Activated naive CD8-positive, alpha-beta T cell treated with anti-CD3 and anti-CD28 coated beads, Interleukin-2, amount 10 ng/mL, durations not matched to agents 7 days and 5 days (primary cell): ENCODE measurements around the gene ACTG1. TPM values are rescaled to one million over a fixed set of nuclear protein-coding genes. Genes with fewer than 3 reads are reported as not detected.
A peak's percentile ranks its signal among the peaks of the same experiment; 100 is the strongest.
"Not testable (repeated sequence)": the region's sequence is repeated elsewhere in the genome, so short reads cannot be mapped to it uniquely, and the experiment has no call there.

ENCODE experiments used
- ATAC-seq: fragments of 150-1000 bp; cut with Tn5 transposase; one replicate; pipeline ENCODE4 v1.10.0; 2021; ENCODE audit warnings: low read depth, moderate library complexity
- POLR2A ChIA-PET: fragments of 350-600 bp; sonication (Branson Sonifier 250); formaldehyde crosslinking; loops from one replicate; lab custom pipeline; 2021; ENCODE audit warnings: antibody characterized with exemption; lab: Charles Lee
- DNase-seq: peaks from one replicate; pipeline ENCODE4 v3.0.0; 2021
- H3K27ac Mint-ChIP-seq: one replicate; pipeline ENCODE4 v1.8.0; 2022; ENCODE audit warnings: mild to moderate bottlenecking, mixed read lengths
- H3K27me3 Mint-ChIP-seq: one replicate; pipeline ENCODE4 v1.8.0; 2022; ENCODE audit warnings: mild to moderate bottlenecking, moderate library complexity, mixed read lengths
- H3K36me3 Mint-ChIP-seq: one replicate; pipeline ENCODE4 v1.8.0; 2021; ENCODE audit warnings: mild to moderate bottlenecking, mixed read lengths
- H3K4me1 Mint-ChIP-seq: one replicate; pipeline ENCODE4 v1.8.0; 2021; ENCODE audit warnings: mixed read lengths
- H3K4me3 Mint-ChIP-seq: one replicate; pipeline ENCODE4 v1.8.0; 2022; ENCODE audit warnings: mild to moderate bottlenecking, moderate library complexity, mixed read lengths
- H3K9me3 Mint-ChIP-seq: one replicate; pipeline ENCODE4 v1.8.0; 2021; ENCODE audit warnings: mixed read lengths
- total RNA-seq, 2 experiments: library from RNA; stranded (reverse); gene quantifications; one replicate each; pipeline ENCODE4 v1.2.3, GENCODE V29; 2021

Gene ACTG1
- total RNA-seq, 2 experiments from 2014 or later: 2,936 to 3,174 TPM

- no peak overlapping the region for H3K27ac Mint-ChIP-seq
- no peak overlapping the region for H3K4me3 Mint-ChIP-seq
- peaks cover 14% of the 10 kb centered on the region for H3K27me3 Mint-ChIP-seq
- DNase-seq (no peak), ATAC-seq (no peak)
- no peaks in the 10 kb centered on the region for H3K36me3 Mint-ChIP-seq
- POLR2A ChIA-PET: no interaction called here
- H3K9me3 Mint-ChIP-seq: no peaks in the 10 kb centered on the region
- no peaks in the 10 kb centered on the region for H3K4me1 Mint-ChIP-seq
Measured at GRCh38 chr17:81534157-81535006, 21.8 kb upstream of the ACTG1 start.

- DNase-seq (no peak), ATAC-seq (peak; percentile 15)
- peaks cover 14% of the 10 kb centered on the region for H3K27me3 Mint-ChIP-seq
- POLR2A ChIA-PET: no interaction called here
- H3K4me1 Mint-ChIP-seq: no peaks in the 10 kb centered on the region
- H3K36me3 Mint-ChIP-seq: no peaks in the 10 kb centered on the region
- no peaks in the 10 kb centered on the region for H3K9me3 Mint-ChIP-seq
- H3K4me3 Mint-ChIP-seq: no peak overlapping the region
- no peak overlapping the region for H3K27ac Mint-ChIP-seq
Measured at GRCh38 chr17:81533339-81534141, 20.9 kb upstream of the ACTG1 start.

- Mint-ChIP-seq H3K27me3 (peaks cover 14% of the 10 kb centered on the region), H3K27ac (no peak overlapping the region), H3K4me1 (no peaks in the 10 kb centered on the region), H3K36me3 (no peaks in the 10 kb centered on the region), H3K4me3 (no peak overlapping the region), H3K9me3 (no peaks in the 10 kb centered on the region)
- no peak for DNase-seq
- POLR2A ChIA-PET: no interaction called here
- no peak for ATAC-seq
Measured at GRCh38 chr17:81532490-81533287, 20.1 kb upstream of the ACTG1 start.

- H3K36me3 Mint-ChIP-seq, ATAC-seq, DNase-seq, H3K4me1 Mint-ChIP-seq, H3K4me3 Mint-ChIP-seq, H3K27ac Mint-ChIP-seq, H3K9me3 Mint-ChIP-seq, POLR2A ChIA-PET: not testable (repeated sequence)
- peaks cover 14% of the 10 kb centered on the region for H3K27me3 Mint-ChIP-seq
Measured at GRCh38 chr17:81531998-81532404, 19.4 kb upstream of the ACTG1 start.

- H3K4me3 Mint-ChIP-seq, H3K4me1 Mint-ChIP-seq, H3K36me3 Mint-ChIP-seq, ATAC-seq, POLR2A ChIA-PET, DNase-seq, H3K9me3 Mint-ChIP-seq, H3K27ac Mint-ChIP-seq, H3K27me3 Mint-ChIP-seq: not testable (repeated sequence)
Measured at GRCh38 chr17:81531013-81531412, 18.4 kb upstream of the ACTG1 start.

GRCh38 chr17:81529437-81529803, 16.8 kb upstream of the ACTG1 start:
- Mint-ChIP-seq H3K4me1 (no peaks in the 10 kb centered on the region), H3K27me3 (peaks cover 2% of the 10 kb centered on the region), H3K36me3 (no peaks in the 10 kb centered on the region), H3K9me3 (no peaks in the 10 kb centered on the region), H3K4me3 (no peak overlapping the region), H3K27ac (no peak overlapping the region)
- POLR2A ChIA-PET: no interaction called here
- DNase-seq (no peak), ATAC-seq (no peak)

GRCh38 chr17:81528651-81529436, 16.2 kb upstream of the ACTG1 start:
- ATAC-seq (no peak), DNase-seq (no peak)
- peaks cover 2% of the 10 kb centered on the region for H3K27me3 Mint-ChIP-seq
- POLR2A ChIA-PET: no interaction called here
- H3K4me3 Mint-ChIP-seq: no peak overlapping the region
- H3K27ac Mint-ChIP-seq: no peak overlapping the region
- H3K4me1 Mint-ChIP-seq: no peaks in the 10 kb centered on the region
- no peaks in the 10 kb centered on the region for H3K9me3 Mint-ChIP-seq
- no peaks in the 10 kb centered on the region for H3K36me3 Mint-ChIP-seq

GRCh38 chr17:81528384-81528650, 15.7 kb upstream of the ACTG1 start:
- no peak for DNase-seq
- Mint-ChIP-seq H3K36me3 (no peaks in the 10 kb centered on the region), H3K4me3 (no peak overlapping the region), H3K27ac (no peak overlapping the region), H3K4me1 (no peaks in the 10 kb centered on the region), H3K27me3 (no peaks in the 10 kb centered on the region), H3K9me3 (no peaks in the 10 kb centered on the region)
- POLR2A ChIA-PET: no interaction called here
- ATAC-seq: no peak

- no peak within 1 kb of the TSS for H3K27ac Mint-ChIP-seq
- no peak for ATAC-seq
- no peaks in the 10 kb centered on the region for H3K27me3 Mint-ChIP-seq
- POLR2A ChIA-PET: no interaction called here
- no peaks in the 10 kb centered on the region for H3K36me3 Mint-ChIP-seq
- H3K9me3 Mint-ChIP-seq: no peaks in the 10 kb centered on the region
- no peak for DNase-seq
- no peak within 1 kb of the TSS for H3K4me3 Mint-ChIP-seq
- H3K4me1 Mint-ChIP-seq: no peaks in the 10 kb centered on the region
Measured at GRCh38 chr17:81527591-81528383, 15.2 kb upstream of the ACTG1 start, which contains the start of gene FSCN2. Gene FSCN2, plus strand, starts transcription at chr17:81528377. Its CDS starts 155 bp downstream, at chr17:81528532.

- H3K27ac Mint-ChIP-seq: no peak overlapping the region
- ATAC-seq: no peak
Measured at GRCh38 chr17:81526662-81527571, 14.3 kb upstream of the ACTG1 start.

GRCh38 chr17:81524865-81525159, 12.2 kb upstream of the ACTG1 start:
- ATAC-seq: no peak
- no peak overlapping the region for H3K4me3 Mint-ChIP-seq
- H3K27ac Mint-ChIP-seq: no peak overlapping the region
- H3K27me3 Mint-ChIP-seq: peaks cover 5% of the 10 kb centered on the region
- no peaks in the 10 kb centered on the region for H3K36me3 Mint-ChIP-seq
- no peaks in the 10 kb centered on the region for H3K4me1 Mint-ChIP-seq
- no peaks in the 10 kb centered on the region for H3K9me3 Mint-ChIP-seq
- POLR2A ChIA-PET: no interaction called here
- DNase-seq: no peak

More at GRCh38 chr17:81526662-81527571, 14.3 kb upstream of the ACTG1 start:
- no peak overlapping the region for H3K4me3 Mint-ChIP-seq
- DNase-seq: no peak
- H3K4me1 Mint-ChIP-seq: no peaks in the 10 kb centered on the region
- H3K36me3 Mint-ChIP-seq: no peaks in the 10 kb centered on the region
- no peaks in the 10 kb centered on the region for H3K9me3 Mint-ChIP-seq
- no peaks in the 10 kb centered on the region for H3K27me3 Mint-ChIP-seq
- POLR2A ChIA-PET: no interaction called here
